Natural killer cell (primary cell): ENCODE results near the gene PAQR5. TPM values are rescaled to one million over a fixed set of nuclear protein-coding genes. Genes with fewer than 3 reads are reported as not detected.

Experiments
- ATAC-seq, 3 donors: fragments of 150-1000 bp in 2 of 3; fragments of 200-7000 bp in 1 of 3; cut with Tn5 transposase; 1 replicate in 1 of 3; 2 replicates in 2 of 3; pipeline ENCODE4 v1.10.0; 2021; ENCODE audit warnings: mild to moderate bottlenecking in 2 of 3, moderate library complexity in 2 of 3
- DNase-seq, 2 donors: peaks; one replicate each; pipeline versions ENCODE4 v3.0.0 to v3.0.0-alpha.2; 2013 to 2021; ENCODE audit warnings: mixed read lengths in 1 of 2
- H3K27ac ChIP-seq: one replicate; pipeline ENCODE4 v1.5.1; 2013; ENCODE audit warnings: mild to moderate bottlenecking, low read length
- H3K27me3 ChIP-seq: one replicate; pipeline ENCODE4 v1.6.1; 2013; ENCODE audit warnings: low read length; ENCODE audit not compliant: control insufficient read depth, insufficient read depth
- H3K36me3 ChIP-seq: one replicate; pipeline ENCODE4 v1.6.1; 2013; ENCODE audit warnings: low read length; ENCODE audit not compliant: control insufficient read depth, insufficient read depth
- H3K4me1 ChIP-seq: one replicate; pipeline ENCODE4 v1.6.1; 2013; ENCODE audit warnings: low read length; ENCODE audit not compliant: control insufficient read depth, insufficient read depth
- H3K4me3 ChIP-seq: one replicate; pipeline ENCODE4 v1.5.1; 2013; ENCODE audit warnings: low read length
- H3K9me3 ChIP-seq: one replicate; pipeline ENCODE4 v1.6.1; 2013; ENCODE audit warnings: low read length; ENCODE audit not compliant: control insufficient read depth, insufficient read depth
- H3K27ac Mint-ChIP-seq, 2 donors: one replicate each; pipeline ENCODE4 v1.8.0; 2022; ENCODE audit warnings: mild to moderate bottlenecking in 2 of 2, mixed read lengths in 2 of 2, moderate library complexity in 1 of 2
- H3K27me3 Mint-ChIP-seq, 2 donors: one replicate each; pipeline ENCODE4 v1.8.0; 2022; ENCODE audit warnings: low read depth in 2 of 2, mixed read lengths in 2 of 2
- H3K36me3 Mint-ChIP-seq: one replicate; pipeline ENCODE4 v1.8.0; 2022; ENCODE audit warnings: mixed read lengths
- H3K4me1 Mint-ChIP-seq, 2 donors: one replicate each; pipeline ENCODE4 v1.8.0; 2022; ENCODE audit warnings: mixed read lengths in 2 of 2
- H3K4me3 Mint-ChIP-seq: one replicate; pipeline ENCODE4 v1.8.0; 2022; ENCODE audit warnings: mild to moderate bottlenecking, moderate library complexity, mixed read lengths
- H3K9me3 Mint-ChIP-seq, 2 donors: one replicate each; pipeline ENCODE4 v1.8.0; 2022; ENCODE audit warnings: mixed read lengths in 2 of 2
- WGBS: methylation state at CpG from one replicate; pipeline ENCODE4 v1.1.7; 2013; ENCODE audit warnings: missing lambda C conversion rate; ENCODE audit not compliant: insufficient coverage; 5-methylcytosine and 5-hydroxymethylcytosine counted together
- intact Hi-C: fragments of 100-400 bp; cut with micrococcal nuclease; formaldehyde crosslinking; loops from one replicate; pipeline ENCODE4 v1.14.2; 2022
- total RNA-seq, 4 donors: library from RNA; stranded (reverse); fragments of 120-200 nt in 1 of 4; gene quantifications; one replicate each; pipeline versions ENCODE4 v1.2.3 to v1.2.4, GENCODE V29; 2013 to 2022
- TF ChIP-seq, protein P1 (sequence below): fragments of 200-600 bp; IDR thresholded peaks from one replicate; pipeline ENCODE4 v1.8.0; 2022; ENCODE audit warnings: antibody characterized with exemption

The PAQR5 gene
- total RNA-seq, 3 donors from 2014 or later (not counting 1 experiment from before 2014, with no cell fraction given): 0.40 to 1.1 (median 0.59) TPM

GRCh38 chr15:69324565-69324964, 25.9 kb downstream of the PAQR5 start:
- TF ChIP-seq, protein P1, sequence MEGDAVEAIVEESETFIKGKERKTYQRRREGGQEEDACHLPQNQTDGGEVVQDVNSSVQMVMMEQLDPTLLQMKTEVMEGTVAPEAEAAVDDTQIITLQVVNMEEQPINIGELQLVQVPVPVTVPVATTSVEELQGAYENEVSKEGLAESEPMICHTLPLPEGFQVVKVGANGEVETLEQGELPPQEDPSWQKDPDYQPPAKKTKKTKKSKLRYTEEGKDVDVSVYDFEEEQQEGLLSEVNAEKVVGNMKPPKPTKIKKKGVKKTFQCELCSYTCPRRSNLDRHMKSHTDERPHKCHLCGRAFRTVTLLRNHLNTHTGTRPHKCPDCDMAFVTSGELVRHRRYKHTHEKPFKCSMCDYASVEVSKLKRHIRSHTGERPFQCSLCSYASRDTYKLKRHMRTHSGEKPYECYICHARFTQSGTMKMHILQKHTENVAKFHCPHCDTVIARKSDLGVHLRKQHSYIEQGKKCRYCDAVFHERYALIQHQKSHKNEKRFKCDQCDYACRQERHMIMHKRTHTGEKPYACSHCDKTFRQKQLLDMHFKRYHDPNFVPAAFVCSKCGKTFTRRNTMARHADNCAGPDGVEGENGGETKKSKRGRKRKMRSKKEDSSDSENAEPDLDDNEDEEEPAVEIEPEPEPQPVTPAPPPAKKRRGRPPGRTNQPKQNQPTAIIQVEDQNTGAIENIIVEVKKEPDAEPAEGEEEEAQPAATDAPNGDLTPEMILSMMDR: no peak
- no peaks in the 10 kb centered on the region for H3K9me3 ChIP-seq
- intact Hi-C loops: no loop called here
- H3K4me1 ChIP-seq: no peaks in the 10 kb centered on the region
- no peaks in the 10 kb centered on the region for H3K27me3 ChIP-seq
- Mint-ChIP-seq H3K4me1 (no peaks in the 10 kb centered on the region), H3K36me3 (no peaks in the 10 kb centered on the region), H3K9me3 (no peaks in the 10 kb centered on the region), H3K27ac (no peak overlapping the region), H3K27me3 (peaks cover 8 to 20% of the 10 kb centered on the region in 2 donors), H3K4me3 (no peak overlapping the region)
- no peak overlapping the region for H3K4me3 ChIP-seq
- 93% methylated on average over 5 of the region's 5 CpGs for WGBS
- ATAC-seq (no peak), DNase-seq (no peak)
- no peaks in the 10 kb centered on the region for H3K36me3 ChIP-seq
- H3K27ac ChIP-seq: no peak overlapping the region

GRCh38 chr15:69325456-69325971, 26.8 kb downstream of the PAQR5 start:
- H3K4me1 ChIP-seq: no peaks in the 10 kb centered on the region
- no peaks in the 10 kb centered on the region for H3K9me3 Mint-ChIP-seq
- no peaks in the 10 kb centered on the region for H3K36me3 Mint-ChIP-seq
- no peaks in the 10 kb centered on the region for H3K27me3 ChIP-seq
- intact Hi-C loops: no loop called here
- TF ChIP-seq, protein P1: no peak
- H3K4me3 ChIP-seq: no peak overlapping the region
- H3K4me3 Mint-ChIP-seq: no peak overlapping the region
- WGBS: 91% methylated on average over 7 of the region's 7 CpGs
- H3K27ac ChIP-seq: no peak overlapping the region
- no peaks in the 10 kb centered on the region for H3K36me3 ChIP-seq
- no peaks in the 10 kb centered on the region for H3K4me1 Mint-ChIP-seq
- peaks cover 9 to 20% of the 10 kb centered on the region in 2 donors for H3K27me3 Mint-ChIP-seq
- ATAC-seq: no peak
- DNase-seq: no peak
- no peak overlapping the region for H3K27ac Mint-ChIP-seq
- H3K9me3 ChIP-seq: no peaks in the 10 kb centered on the region

DNA sequence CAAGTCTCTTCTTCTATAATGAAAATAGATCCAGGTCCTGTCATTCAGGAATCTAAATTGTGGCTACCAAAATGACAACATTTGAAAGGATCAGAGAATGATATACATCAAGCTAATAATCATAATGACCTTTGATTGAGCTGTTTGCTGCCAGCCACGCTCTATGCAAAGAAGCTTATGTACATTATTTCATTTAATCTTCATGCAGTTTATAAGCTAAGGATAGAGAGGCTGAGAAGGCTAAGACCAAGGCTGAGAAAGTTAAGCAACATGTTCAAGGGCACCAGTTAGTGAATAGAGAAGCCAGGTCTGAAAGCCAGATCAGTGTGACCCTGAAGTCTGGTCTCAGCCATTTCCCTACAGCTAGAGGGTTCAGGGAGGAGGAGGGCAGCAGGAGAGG, 29.4 kb downstream of the PAQR5 start:
- no peak overlapping the region for H3K4me3 ChIP-seq
- no peaks in the 10 kb centered on the region for H3K9me3 ChIP-seq
- no peaks in the 10 kb centered on the region for H3K4me1 ChIP-seq
- H3K27ac ChIP-seq: no peak overlapping the region
- TF ChIP-seq, protein P1: no peak
- H3K4me1 Mint-ChIP-seq: no peaks in the 10 kb centered on the region
- H3K36me3 ChIP-seq: no peaks in the 10 kb centered on the region
- ATAC-seq (no peak), DNase-seq (no peak)
- intact Hi-C loops: no loop called here
- H3K9me3 Mint-ChIP-seq: no peaks in the 10 kb centered on the region
- peaks cover 8 to 12% of the 10 kb centered on the region in 2 donors for H3K27me3 Mint-ChIP-seq
- no CpG with 5 or more reads among the region's 1 CpG for WGBS
- no peaks in the 10 kb centered on the region for H3K36me3 Mint-ChIP-seq
- no peak overlapping the region for H3K4me3 Mint-ChIP-seq
- H3K27ac Mint-ChIP-seq: no peak overlapping the region
- no peaks in the 10 kb centered on the region for H3K27me3 ChIP-seq

DNA sequence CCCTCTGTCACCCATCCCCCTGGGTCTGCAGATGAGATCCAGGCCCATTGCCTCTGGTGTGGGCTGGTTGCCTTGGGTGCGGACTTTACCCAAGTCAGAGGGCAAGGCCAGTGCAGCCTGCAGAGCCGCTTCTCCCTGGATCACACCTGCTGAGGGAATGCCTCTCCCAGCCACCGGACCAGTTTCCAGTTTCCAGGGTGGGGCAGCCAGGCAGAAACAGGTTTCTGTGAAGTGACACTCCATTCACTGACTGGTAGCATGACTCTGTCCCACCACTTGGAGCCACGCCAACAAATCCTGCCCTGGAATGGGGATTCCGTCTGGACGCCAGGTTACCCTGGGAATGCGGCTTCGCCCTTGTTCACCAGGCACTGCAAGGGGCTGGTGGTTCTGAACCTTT, 30.0 kb downstream of the PAQR5 start:
- Histone ChIP-seq H3K4me1 (no peaks in the 10 kb centered on the region), H3K9me3 (no peaks in the 10 kb centered on the region), H3K4me3 (no peak overlapping the region), H3K27ac (no peak overlapping the region), H3K27me3 (no peaks in the 10 kb centered on the region), H3K36me3 (no peaks in the 10 kb centered on the region)
- TF ChIP-seq, protein P1: no peak
- Mint-ChIP-seq H3K9me3 (no peaks in the 10 kb centered on the region), H3K27ac (no peak overlapping the region), H3K27me3 (peaks cover 8 to 12% of the 10 kb centered on the region in 2 donors), H3K36me3 (no peaks in the 10 kb centered on the region), H3K4me3 (no peak overlapping the region), H3K4me1 (no peaks in the 10 kb centered on the region)
- 79% methylated on average over 8 of the region's 8 CpGs for WGBS
- no peak for ATAC-seq
- DNase-seq: no peak
- intact Hi-C loops: no loop called here
